A549 (cell line): Measurements from ENCODE around the gene FAM149B1.

Experiments used
- CEBPB ChIP-seq, 2 experiments: fragments of >200 bp in 1 of 2; sonication (Bioruptor Twin) in 1 of 2; formaldehyde crosslinking in 1 of 2; IDR thresholded peaks; 2 replicates each; pipeline ENCODE4 v1.6.1; 2012 to 2016
- EP300 ChIP-seq, 2 experiments: fragments of >200 bp; sonication (Bioruptor Twin); formaldehyde crosslinking; IDR thresholded peaks; 2 replicates in 1 of 2; 3 replicates in 1 of 2; pipeline ENCODE4 v1.6.1; 2016 to 2017
- MAZ ChIP-seq: fragments of 150-350 bp; IDR thresholded peaks from 2 replicates; pipeline ENCODE4 v1.6.1; 2014; ENCODE audit warnings: antibody characterized with exemption, low read depth, low read length, borderline replicate concordance
- NPAS2 ChIP-seq: fragments of 250-450 bp; sonication (Bioruptor Pico); IDR thresholded peaks from 2 replicates; pipeline ENCODE4 v1.8.0; 2022; ENCODE audit warnings: mild to moderate bottlenecking, moderate library complexity, borderline replicate concordance
- POLR2A ChIP-seq: IDR thresholded peaks from 2 replicates; pipeline ENCODE4 v1.6.1; 2012; ENCODE audit warnings: mild to moderate bottlenecking, low read length
- RAD21 ChIP-seq, 2 experiments: fragments of >200 bp in 1 of 2; sonication (Bioruptor Twin) in 1 of 2; formaldehyde crosslinking in 1 of 2; IDR thresholded peaks in 1 of 2; conservative IDR thresholded peaks in 1 of 2; 2 replicates in 1 of 2; 3 replicates in 1 of 2; pipeline ENCODE4 v1.6.1; 2012 to 2018; ENCODE audit warnings: inconsistent platforms in 1 of 2
- RFX5 ChIP-seq: fragments of 450-650 bp; IDR thresholded peaks from 2 replicates; pipeline ENCODE4 v1.7.1; 2014; ENCODE audit warnings: antibody characterized with exemption, mild to moderate bottlenecking, moderate library complexity
- ZNF302 ChIP-seq: fragments of 250-450 bp; sonication (Bioruptor Pico); IDR thresholded peaks from 2 replicates; pipeline ENCODE4 v1.9.0; 2021; ENCODE audit warnings: inconsistent platforms, mild to moderate bottlenecking, moderate library complexity
- TF ChIP-seq, protein P1 (sequence below): fragments of >200 bp; sonication (Bioruptor Twin); formaldehyde crosslinking; IDR thresholded peaks from 3 replicates; pipeline ENCODE4 v1.5.1; 2016
- TF ChIP-seq, protein P2 (sequence below): IDR thresholded peaks from 2 replicates; pipeline ENCODE4 v1.6.1; 2012; ENCODE audit warnings: low read depth, borderline replicate concordance
- TF ChIP-seq, protein P3 (sequence below): IDR thresholded peaks from 2 replicates; pipeline ENCODE4 v1.6.1; 2012
- TF ChIP-seq, protein P4 (sequence below): fragments of 250-450 bp; sonication (Bioruptor Pico); IDR thresholded peaks from 2 replicates; pipeline ENCODE4 v1.5.0; 2021; ENCODE audit warnings: mild to moderate bottlenecking, moderate library complexity, borderline replicate concordance
- TF ChIP-seq, protein P5 (sequence below): fragments of 200-600 bp; sonication (generic); IDR thresholded peaks from 2 replicates; pipeline ENCODE4 v1.6.1; 2016; ENCODE audit warnings: antibody characterized with exemption, mild to moderate bottlenecking, moderate library complexity

DNA sequence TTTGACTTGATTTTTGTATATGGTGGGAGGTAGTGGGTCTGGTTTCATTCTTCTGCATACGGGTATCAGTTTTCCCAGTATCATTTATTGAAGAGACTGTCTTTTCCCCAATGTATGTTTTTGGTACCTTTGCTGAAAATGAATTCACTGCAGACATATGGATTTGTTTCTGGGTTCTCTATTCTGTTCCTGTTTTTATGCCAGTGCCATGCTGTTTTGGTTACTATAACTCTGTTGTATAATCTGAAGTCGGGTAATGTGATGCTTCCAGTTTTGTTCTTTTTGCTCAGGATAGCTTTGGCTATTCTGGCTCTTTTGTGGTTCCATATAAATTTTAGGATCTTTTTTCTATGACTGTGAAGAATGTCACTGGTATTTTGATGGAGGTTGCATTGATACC, 947 bp upstream of the FAM149B1 start:
- TF ChIP-seq, protein P1, sequence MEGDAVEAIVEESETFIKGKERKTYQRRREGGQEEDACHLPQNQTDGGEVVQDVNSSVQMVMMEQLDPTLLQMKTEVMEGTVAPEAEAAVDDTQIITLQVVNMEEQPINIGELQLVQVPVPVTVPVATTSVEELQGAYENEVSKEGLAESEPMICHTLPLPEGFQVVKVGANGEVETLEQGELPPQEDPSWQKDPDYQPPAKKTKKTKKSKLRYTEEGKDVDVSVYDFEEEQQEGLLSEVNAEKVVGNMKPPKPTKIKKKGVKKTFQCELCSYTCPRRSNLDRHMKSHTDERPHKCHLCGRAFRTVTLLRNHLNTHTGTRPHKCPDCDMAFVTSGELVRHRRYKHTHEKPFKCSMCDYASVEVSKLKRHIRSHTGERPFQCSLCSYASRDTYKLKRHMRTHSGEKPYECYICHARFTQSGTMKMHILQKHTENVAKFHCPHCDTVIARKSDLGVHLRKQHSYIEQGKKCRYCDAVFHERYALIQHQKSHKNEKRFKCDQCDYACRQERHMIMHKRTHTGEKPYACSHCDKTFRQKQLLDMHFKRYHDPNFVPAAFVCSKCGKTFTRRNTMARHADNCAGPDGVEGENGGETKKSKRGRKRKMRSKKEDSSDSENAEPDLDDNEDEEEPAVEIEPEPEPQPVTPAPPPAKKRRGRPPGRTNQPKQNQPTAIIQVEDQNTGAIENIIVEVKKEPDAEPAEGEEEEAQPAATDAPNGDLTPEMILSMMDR, result no peak
- TF ChIP-seq RAD21 (conservative IDR thresholded peaks at IDR 0.05 in 1 of 2, IDR thresholded peaks at IDR 0.05 in 1 of 2), result no peak
- no peak for TF ChIP-seq EP300 (IDR thresholded peaks at IDR 0.05)
- TF ChIP-seq, protein P2, sequence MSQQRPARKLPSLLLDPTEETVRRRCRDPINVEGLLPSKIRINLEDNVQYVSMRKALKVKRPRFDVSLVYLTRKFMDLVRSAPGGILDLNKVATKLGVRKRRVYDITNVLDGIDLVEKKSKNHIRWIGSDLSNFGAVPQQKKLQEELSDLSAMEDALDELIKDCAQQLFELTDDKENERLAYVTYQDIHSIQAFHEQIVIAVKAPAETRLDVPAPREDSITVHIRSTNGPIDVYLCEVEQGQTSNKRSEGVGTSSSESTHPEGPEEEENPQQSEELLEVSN, result no peak
- TF ChIP-seq POLR2A, result no peak
- TF ChIP-seq, protein P3, sequence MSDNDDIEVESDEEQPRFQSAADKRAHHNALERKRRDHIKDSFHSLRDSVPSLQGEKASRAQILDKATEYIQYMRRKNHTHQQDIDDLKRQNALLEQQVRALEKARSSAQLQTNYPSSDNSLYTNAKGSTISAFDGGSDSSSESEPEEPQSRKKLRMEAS, result no peak
- no peak for TF ChIP-seq MAZ
- TF ChIP-seq RFX5, result no peak
- no peak for TF ChIP-seq CEBPB (IDR thresholded peaks at IDR 0.05)
- TF ChIP-seq, protein P4, sequence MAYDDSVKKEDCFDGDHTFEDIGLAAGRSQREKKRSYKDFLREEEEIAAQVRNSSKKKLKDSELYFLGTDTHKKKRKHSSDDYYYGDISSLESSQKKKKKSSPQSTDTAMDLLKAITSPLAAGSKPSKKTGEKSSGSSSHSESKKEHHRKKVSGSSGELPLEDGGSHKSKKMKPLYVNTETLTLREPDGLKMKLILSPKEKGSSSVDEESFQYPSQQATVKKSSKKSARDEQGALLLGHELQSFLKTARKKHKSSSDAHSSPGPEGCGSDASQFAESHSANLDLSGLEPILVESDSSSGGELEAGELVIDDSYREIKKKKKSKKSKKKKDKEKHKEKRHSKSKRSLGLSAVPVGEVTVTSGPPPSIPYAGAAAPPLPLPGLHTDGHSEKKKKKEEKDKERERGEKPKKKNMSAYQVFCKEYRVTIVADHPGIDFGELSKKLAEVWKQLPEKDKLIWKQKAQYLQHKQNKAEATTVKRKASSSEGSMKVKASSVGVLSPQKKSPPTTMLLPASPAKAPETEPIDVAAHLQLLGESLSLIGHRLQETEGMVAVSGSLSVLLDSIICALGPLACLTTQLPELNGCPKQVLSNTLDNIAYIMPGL (CRISPR knock-in tag), result no peak
- TF ChIP-seq, protein P5, sequence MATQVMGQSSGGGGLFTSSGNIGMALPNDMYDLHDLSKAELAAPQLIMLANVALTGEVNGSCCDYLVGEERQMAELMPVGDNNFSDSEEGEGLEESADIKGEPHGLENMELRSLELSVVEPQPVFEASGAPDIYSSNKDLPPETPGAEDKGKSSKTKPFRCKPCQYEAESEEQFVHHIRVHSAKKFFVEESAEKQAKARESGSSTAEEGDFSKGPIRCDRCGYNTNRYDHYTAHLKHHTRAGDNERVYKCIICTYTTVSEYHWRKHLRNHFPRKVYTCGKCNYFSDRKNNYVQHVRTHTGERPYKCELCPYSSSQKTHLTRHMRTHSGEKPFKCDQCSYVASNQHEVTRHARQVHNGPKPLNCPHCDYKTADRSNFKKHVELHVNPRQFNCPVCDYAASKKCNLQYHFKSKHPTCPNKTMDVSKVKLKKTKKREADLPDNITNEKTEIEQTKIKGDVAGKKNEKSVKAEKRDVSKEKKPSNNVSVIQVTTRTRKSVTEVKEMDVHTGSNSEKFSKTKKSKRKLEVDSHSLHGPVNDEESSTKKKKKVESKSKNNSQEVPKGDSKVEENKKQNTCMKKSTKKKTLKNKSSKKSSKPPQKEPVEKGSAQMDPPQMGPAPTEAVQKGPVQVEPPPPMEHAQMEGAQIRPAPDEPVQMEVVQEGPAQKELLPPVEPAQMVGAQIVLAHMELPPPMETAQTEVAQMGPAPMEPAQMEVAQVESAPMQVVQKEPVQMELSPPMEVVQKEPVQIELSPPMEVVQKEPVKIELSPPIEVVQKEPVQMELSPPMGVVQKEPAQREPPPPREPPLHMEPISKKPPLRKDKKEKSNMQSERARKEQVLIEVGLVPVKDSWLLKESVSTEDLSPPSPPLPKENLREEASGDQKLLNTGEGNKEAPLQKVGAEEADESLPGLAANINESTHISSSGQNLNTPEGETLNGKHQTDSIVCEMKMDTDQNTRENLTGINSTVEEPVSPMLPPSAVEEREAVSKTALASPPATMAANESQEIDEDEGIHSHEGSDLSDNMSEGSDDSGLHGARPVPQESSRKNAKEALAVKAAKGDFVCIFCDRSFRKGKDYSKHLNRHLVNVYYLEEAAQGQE, result no peak
- TF ChIP-seq NPAS2 (CRISPR knock-in tag), result no peak
- TF ChIP-seq ZNF302 (CRISPR knock-in tag), result no peak
